NCI-H1436 (cell line): ENCODE measurements around the gene ADGRL3.
"Not testable (repeated sequence)": the region's sequence is repeated elsewhere in the genome, so short reads cannot be mapped to it uniquely, and the experiment has no call there.

Source experiments
- DNase-seq: peaks from one replicate; lab custom pipeline; 2025; lab: John Stamatoyannopoulos, UW

Gene ADGRL3

GRCh38 chr4:61757983-61758382 is 557.9 kb downstream of the ADGRL3 start:
- not testable (repeated sequence) for DNase-seq

- DNase-seq: not testable (repeated sequence)
Observed at GRCh38 chr4:61758596-61758995, 558.5 kb downstream of the ADGRL3 start.

GRCh38 chr4:61759245-61759644 is 559.1 kb downstream of the ADGRL3 start:
- DNase-seq: not testable (repeated sequence)

GRCh38 chr4:61759885-61760284 is 559.8 kb downstream of the ADGRL3 start:
- not testable (repeated sequence) for DNase-seq

- no peak for DNase-seq
Observed at GRCh38 chr4:61760820-61761219, 560.7 kb downstream of the ADGRL3 start.

- DNase-seq: no peak
Observed at GRCh38 chr4:61762722-61763627, 562.8 kb downstream of the ADGRL3 start.

GRCh38 chr4:61763682-61764081 is 563.6 kb downstream of the ADGRL3 start:
- no peak for DNase-seq

GRCh38 chr4:61764090-61764489 is 564.0 kb downstream of the ADGRL3 start:
- not testable (repeated sequence) for DNase-seq

GRCh38 chr4:61769444-61770167 is 569.5 kb downstream of the ADGRL3 start:
- DNase-seq: not testable (repeated sequence)

GRCh38 chr4:61770456-61770855 is 570.3 kb downstream of the ADGRL3 start:
- DNase-seq: no peak

GRCh38 chr4:61771056-61771455 is 570.9 kb downstream of the ADGRL3 start:
- no peak for DNase-seq

- no peak for DNase-seq
Observed at GRCh38 chr4:61772126-61772525, 572.0 kb downstream of the ADGRL3 start.

GRCh38 chr4:61773655-61774245 is 573.6 kb downstream of the ADGRL3 start:
- DNase-seq: no peak

- no peak for DNase-seq
Observed at GRCh38 chr4:61782133-61782532, 582.0 kb downstream of the ADGRL3 start.

GRCh38 chr4:61783050-61783449 is 582.9 kb downstream of the ADGRL3 start:
- DNase-seq: no peak

GRCh38 chr4:61785761-61786160 is 585.6 kb downstream of the ADGRL3 start:
- DNase-seq: no peak

- DNase-seq: no peak
Observed at GRCh38 chr4:61786211-61786610, 586.1 kb downstream of the ADGRL3 start.

- no peak for DNase-seq
Observed at GRCh38 chr4:61795998-61796397, 595.9 kb downstream of the ADGRL3 start.

GRCh38 chr4:61799794-61800193 is 599.7 kb downstream of the ADGRL3 start:
- no peak for DNase-seq

GRCh38 chr4:61805227-61805626 is 605.1 kb downstream of the ADGRL3 start:
- no peak for DNase-seq

- DNase-seq: no peak
Observed at GRCh38 chr4:61805979-61806378, 605.9 kb downstream of the ADGRL3 start.

- no peak for DNase-seq
Observed at GRCh38 chr4:61812171-61812570, 612.0 kb downstream of the ADGRL3 start.

GRCh38 chr4:61817071-61817470 is 616.9 kb downstream of the ADGRL3 start:
- DNase-seq: no peak
